ENCODE data around the gene PKP3.
A peak's percentile ranks its signal among the peaks of the same experiment; 100 is the strongest.
"Not testable (repeated sequence)": the region's sequence is repeated elsewhere in the genome, so short reads cannot be mapped to it uniquely, and the experiment has no call there.

Gene PKP3

GRCh38 chr11:432501-433100 lies 38.6 kb downstream of the PKP3 start:
- no peak for DNase-seq

GRCh38 chr11:433111-433510 lies 39.1 kb downstream of the PKP3 start:
- no peak for DNase-seq

- no peak for DNase-seq
Observed at GRCh38 chr11:433641-434040, 39.6 kb downstream of the PKP3 start.

DNA sequence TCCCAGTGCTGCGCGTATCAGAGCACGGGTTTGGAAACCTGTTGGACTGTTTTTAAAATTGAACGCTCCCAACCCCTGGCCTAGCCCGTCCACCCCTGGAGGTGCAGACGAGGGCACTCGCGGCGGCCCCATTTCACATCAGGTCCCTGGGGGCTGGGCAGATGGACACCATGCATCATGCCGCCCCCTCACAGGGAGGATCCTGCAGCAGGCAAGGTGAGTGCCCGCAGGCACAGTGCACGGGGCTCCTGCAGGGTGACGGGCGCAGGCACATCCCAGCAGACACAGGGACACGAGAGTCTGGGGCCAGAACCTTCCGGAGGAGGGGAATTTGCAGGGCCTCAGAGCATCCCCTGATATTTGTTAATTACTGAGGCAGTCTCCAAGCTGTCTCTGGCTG lies 40.5 kb downstream of the PKP3 start:
- no peak for DNase-seq

- DNase-seq = not testable (repeated sequence)
Observed at GRCh38 chr11:434999-435740, 41.2 kb downstream of the PKP3 start.

- DNase-seq = no peak
Observed at GRCh38 chr11:437228-437870, 43.3 kb downstream of the PKP3 start.

- no peak for DNase-seq
Observed at GRCh38 chr11:438101-438844, 44.3 kb downstream of the PKP3 start.

- DNase-seq = no peak
Observed at GRCh38 chr11:439315-440064, 45.5 kb downstream of the PKP3 start.

DNA sequence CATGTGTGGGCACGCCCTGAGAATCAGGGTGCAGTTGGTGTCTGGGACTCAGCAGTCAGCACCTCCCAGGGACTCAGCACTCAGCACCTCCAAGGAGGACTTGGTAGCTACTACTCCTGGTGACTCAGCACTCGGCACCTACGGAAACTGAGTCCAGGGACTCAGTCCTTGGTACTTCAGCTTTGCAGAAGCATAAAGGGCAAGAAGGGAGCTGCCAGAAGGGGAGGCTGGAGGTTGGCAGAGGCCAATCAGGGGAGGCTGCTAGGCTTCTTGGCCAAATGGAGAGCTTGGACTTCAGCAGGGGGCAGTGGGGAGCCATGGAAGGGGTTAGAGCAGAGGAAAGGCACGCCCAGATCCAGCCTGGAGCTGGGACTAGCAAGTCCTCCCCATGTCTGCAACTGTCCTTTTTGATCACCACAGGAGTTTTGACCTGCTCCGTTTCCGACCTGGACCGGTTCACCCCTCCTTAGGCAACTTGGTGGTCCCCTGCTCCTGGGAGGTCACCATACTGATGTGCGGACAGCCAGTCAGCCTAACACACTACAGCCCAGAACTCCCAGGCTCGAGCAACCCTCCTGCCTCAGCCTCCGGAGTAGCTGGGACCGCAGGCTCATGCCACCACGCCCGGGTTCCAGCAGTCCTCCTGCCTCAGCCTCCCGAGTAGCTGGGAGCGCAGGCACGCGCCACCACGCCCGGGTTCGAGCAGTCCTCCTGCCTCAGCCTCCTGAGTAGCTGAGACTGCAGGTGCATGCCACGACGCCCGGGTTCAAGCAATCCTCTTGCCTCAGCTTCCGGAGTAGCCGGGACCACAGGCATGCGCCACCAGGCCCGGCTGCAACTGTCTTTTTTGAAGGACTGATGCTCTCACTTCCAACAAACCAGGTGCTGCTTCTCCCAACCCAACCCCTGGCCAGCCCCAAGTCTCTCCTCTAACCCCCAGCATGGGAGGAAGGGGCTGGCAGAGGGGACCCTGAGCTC lies 46.3 kb downstream of the PKP3 start:
- no peak for DNase-seq

DNA sequence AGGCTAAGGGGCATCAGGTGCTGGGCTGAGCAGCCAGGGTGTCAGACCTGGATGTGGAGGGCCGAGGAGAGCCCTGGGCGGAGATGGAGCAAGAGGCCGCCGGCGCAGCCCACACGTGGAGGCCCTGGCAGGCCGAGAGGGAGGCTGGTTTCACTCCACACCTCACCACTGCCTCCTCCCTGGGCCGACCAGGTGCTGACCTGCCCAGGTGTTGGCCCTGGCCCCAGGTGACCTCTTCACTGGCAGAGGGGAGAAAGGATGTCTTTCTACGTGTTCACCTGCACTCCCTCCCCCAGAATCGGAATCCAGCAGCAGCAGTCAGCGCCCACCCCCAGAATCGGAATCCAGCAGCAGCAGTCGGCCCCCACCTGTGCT lies 47.0 kb downstream of the PKP3 start:
- no peak for DNase-seq

DNA sequence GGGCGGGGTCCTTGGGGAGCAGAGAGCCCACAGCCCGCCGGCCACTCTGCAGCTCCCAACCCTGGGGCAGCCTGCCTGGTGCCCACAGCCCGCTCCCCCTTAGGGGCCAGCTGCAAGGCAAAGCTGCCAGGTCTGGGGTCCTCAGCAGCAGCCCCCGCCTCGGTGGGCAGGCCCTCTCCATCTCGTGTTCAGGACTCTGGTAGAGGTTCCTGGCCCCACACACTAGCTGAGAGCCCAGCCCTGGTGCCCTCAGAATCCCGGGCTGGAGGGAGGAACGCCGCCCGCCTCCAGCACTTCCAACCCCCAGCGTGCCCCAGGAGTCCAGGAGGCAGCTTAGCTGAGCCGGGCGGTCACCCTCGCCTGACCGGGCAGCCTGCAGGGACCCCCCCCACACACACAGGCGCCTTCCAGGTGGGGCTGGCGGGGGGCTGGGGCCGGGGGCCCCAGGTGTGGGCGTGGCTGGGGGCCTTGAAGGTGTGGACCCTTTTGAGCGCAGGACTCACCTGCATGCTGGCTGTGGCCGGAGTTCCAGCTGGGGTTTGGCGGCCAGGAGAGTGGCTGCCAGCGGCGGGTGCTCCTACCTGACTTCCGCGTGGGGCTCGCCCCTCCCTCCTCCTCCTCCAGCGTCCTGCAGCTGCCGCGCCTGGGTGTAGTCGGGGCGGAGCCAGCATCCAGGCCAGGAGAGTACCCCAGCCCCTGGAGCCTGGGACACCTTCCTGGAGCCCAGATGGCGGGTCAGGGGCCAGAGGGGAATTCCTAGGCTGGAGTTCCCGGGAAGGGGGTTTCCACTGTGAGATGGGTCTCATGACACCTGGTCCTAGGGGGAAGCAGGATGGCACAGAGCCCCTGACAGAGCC lies 47.6 kb downstream of the PKP3 start, which contains the start of gene ANO9:
Gene ANO9, minus strand, starts transcription at position 594 of the 857 bp plus-strand sequence. Its CDS starts 85 bp downstream, at position 509.
- peak; percentile 51 for DNase-seq

GRCh38 chr11:442611-443081 lies 48.6 kb downstream of the PKP3 start:
- DNase-seq = no peak

DNA sequence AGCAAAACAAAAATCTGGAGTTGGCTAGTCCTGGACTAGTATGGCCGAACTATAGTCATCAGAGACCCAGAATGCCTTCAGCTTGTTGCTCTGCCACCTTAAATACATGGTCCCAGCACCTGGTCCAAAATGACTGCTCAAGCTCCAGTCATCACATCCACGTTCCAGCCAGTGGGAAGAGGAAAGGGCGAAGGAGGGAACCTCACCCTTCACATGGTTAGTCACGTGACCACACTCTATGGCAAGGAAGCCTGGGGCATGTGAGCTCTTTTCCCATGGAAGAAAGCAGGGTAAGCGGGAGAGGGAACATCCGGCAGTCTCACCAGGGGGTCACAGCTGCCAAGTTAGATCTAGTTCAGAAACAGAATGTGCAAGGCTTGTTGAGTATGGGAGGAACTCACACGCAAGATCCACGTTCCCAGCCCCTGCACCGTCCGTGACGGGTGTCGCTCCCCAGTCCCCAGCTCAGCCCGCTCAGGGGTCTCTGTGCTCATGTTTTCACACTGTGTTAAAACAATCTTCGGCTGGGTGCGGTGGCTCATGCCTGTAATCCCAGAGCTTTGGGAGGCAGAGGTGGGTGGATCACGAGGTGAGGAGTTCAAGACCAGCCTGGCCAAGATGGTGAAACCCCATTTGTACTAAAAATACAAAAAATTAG lies 49.7 kb downstream of the PKP3 start:
- no peak for DNase-seq

DNA sequence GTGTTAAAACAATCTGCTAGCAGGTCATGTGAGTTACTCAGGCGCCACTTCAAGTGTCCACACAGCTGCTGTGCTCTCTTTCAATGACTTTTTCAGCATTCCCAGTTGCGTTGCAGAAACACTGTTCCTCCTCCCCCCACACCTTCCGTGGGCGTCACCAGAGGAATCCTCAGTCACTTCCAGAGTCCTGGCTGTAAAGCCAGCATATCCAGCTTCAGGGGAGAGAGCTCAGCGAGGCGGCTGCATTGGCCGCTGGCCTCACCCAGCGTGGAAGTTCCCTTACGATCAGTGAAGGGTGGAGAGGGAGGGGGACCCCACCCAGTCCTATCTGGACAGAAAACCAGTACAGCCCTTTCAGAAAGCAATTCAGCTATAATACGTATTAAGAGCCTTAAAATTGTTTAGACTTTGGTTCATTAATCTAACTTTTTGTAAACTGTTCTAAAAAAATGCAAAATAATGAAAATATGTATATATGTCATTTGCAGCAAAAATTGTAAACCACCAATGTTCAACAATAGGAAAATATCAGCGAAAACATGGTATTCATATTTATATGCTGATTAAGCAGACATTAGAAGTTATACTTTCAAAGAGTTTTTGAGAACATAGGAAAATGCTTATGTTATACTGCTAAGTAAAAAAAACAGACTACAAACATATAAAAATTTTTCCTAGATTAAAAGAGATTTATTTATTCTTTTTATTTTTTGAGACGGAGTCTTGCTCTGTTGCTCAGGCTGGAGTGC lies 50.6 kb downstream of the PKP3 start:
- no peak for DNase-seq

DNA sequence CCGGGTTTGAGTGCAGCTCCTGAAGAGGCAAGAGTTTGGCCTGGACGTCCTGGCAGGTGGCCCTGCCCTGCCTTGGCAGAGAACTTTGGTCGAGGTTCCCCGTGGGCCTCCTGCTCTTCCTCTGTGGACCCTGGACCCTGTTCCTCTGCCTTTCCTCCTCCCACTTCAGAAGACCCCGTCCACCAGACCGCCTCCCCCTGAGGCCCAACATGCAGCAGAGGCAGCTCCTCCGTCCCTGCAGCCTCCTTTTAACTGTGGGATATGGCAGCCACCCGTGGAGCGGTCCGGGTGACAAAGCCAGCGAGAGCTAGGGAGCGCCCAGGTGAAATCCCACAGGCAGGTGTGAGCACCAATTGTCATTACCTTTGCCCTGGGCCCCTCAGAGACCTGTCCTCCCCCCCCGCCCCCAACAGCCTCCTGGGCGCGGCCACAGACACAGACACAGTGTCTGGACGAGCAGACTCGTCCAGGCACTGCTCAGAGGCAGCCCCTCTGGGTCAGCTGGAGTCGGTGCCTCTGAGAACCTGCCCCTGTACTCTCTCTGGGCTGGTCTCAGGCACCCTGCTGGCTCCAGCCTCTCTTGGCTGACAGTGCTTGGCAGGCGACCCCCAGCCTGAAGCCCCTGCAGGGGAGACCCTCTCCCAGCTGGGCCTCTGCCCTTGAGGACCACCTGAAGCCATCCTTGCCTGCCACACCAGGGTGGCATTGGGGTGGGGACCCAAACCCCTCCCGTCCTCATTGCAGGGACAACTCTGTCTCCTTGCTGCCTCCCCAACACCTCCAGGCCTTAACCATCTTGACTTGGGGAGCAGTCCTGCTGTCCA lies 52.0 kb downstream of the PKP3 start:
- DNase-seq = no peak

- no peak for DNase-seq
Observed at GRCh38 chr11:446891-447290, 52.9 kb downstream of the PKP3 start.

GRCh38 chr11:447923-448731 lies 54.1 kb downstream of the PKP3 start:
- DNase-seq = peak; percentile 94

Data from effector CD8-positive, alpha-beta T cell (primary cell).